ENCODE data around the gene GSG1L.

The GSG1L gene

GRCh38 chr16:28078261-28078660 is 14.7 kb upstream of the GSG1L start:
- Histone ChIP-seq H3K4me3 (replicated peaks; ENCODE audit: low read depth, low read length) (no peak overlapping the region), H3K27me3 (replicated peaks; ENCODE audit: control insufficient read depth, insufficient read depth, low read length) (no peaks in the 10 kb centered on the region; the same call in 1 of the 2 replicates), H3K36me3 (ENCODE audit: control insufficient read depth, insufficient read depth, low read length) (no peaks in the 10 kb centered on the region)
- DNase-seq (ENCODE audit: extremely low read depth, insufficient read length) = no peak
- no peak for TF ChIP-seq CTCF (IDR thresholded peaks at IDR 0.05; ENCODE audit: insufficient read depth, low read length, poor library complexity, severe bottlenecking)

GRCh38 chr16:28073836-28074235 is 10.3 kb upstream of the GSG1L start:
- no peak for DNase-seq (ENCODE audit: extremely low read depth, insufficient read length)
- no peaks in the 10 kb centered on the region; the same call in none of the 2 replicates for H3K27me3 ChIP-seq (replicated peaks; ENCODE audit: control insufficient read depth, insufficient read depth, low read length)
- no peak for TF ChIP-seq CTCF (IDR thresholded peaks at IDR 0.05; ENCODE audit: insufficient read depth, low read length, poor library complexity, severe bottlenecking)
- no peak overlapping the region for H3K4me3 ChIP-seq (replicated peaks; ENCODE audit: low read depth, low read length)
- H3K36me3 ChIP-seq (ENCODE audit: control insufficient read depth, insufficient read depth, low read length) = no peaks in the 10 kb centered on the region

- no peak for TF ChIP-seq CTCF (IDR thresholded peaks at IDR 0.05; ENCODE audit: insufficient read depth, low read length, poor library complexity, severe bottlenecking)
- Histone ChIP-seq H3K27me3 (replicated peaks; ENCODE audit: control insufficient read depth, insufficient read depth, low read length) (no peaks in the 10 kb centered on the region; the same call in none of the 2 replicates), H3K4me3 (replicated peaks; ENCODE audit: low read depth, low read length) (no peak overlapping the region), H3K36me3 (ENCODE audit: control insufficient read depth, insufficient read depth, low read length) (no peaks in the 10 kb centered on the region)
- DNase-seq (ENCODE audit: extremely low read depth, insufficient read length) = no peak
Measured at GRCh38 chr16:28072087-28072486, 8.6 kb upstream of the GSG1L start.

GRCh38 chr16:28069971-28070794 is 6.7 kb upstream of the GSG1L start:
- Histone ChIP-seq H3K27me3 (replicated peaks; ENCODE audit: control insufficient read depth, insufficient read depth, low read length) (no peaks in the 10 kb centered on the region; the same call in 1 of the 2 replicates), H3K4me3 (replicated peaks; ENCODE audit: low read depth, low read length) (no peak overlapping the region), H3K36me3 (ENCODE audit: control insufficient read depth, insufficient read depth, low read length) (no peaks in the 10 kb centered on the region)
- TF ChIP-seq CTCF (IDR thresholded peaks at IDR 0.05; ENCODE audit: insufficient read depth, low read length, poor library complexity, severe bottlenecking) = no peak
- no peak for DNase-seq (ENCODE audit: extremely low read depth, insufficient read length)

- H3K4me3 ChIP-seq (replicated peaks; ENCODE audit: low read depth, low read length) = no peak overlapping the region
- no peaks in the 10 kb centered on the region for H3K36me3 ChIP-seq (ENCODE audit: control insufficient read depth, insufficient read depth, low read length)
- no peak for DNase-seq (ENCODE audit: extremely low read depth, insufficient read length)
- TF ChIP-seq CTCF (IDR thresholded peaks at IDR 0.05; ENCODE audit: insufficient read depth, low read length, poor library complexity, severe bottlenecking) = no peak
- H3K27me3 ChIP-seq (replicated peaks; ENCODE audit: control insufficient read depth, insufficient read depth, low read length) = no peaks in the 10 kb centered on the region; the same call in none of the 2 replicates
Measured at GRCh38 chr16:28068976-28069375, 5.5 kb upstream of the GSG1L start.
